GM10248 (cell line): Measurements from ENCODE around the gene DTX4.

Experiments used
- CTCF ChIA-PET: fragments of 300-600 bp; sonication (Branson Sonifier 250); formaldehyde crosslinking; extraction: SDS; loops from one replicate; lab custom pipeline; 2021; ENCODE audit warnings: antibody characterized with exemption; lab: Yijun Ruan, JAX
- POLR2A ChIA-PET: fragments of 350-650 bp; sonication (Branson Sonifier 250); formaldehyde crosslinking; extraction: SDS; loops from one replicate; lab custom pipeline; 2020; ENCODE audit warnings: antibody characterized with exemption; lab: Yijun Ruan, JAX
- DNase-seq: peaks from one replicate; pipeline ENCODE4 v3.0.0; 2012; ENCODE audit errors: extremely low spot score
- TF ChIP-seq, protein P1 (sequence below): IDR thresholded peaks from 2 replicates; pipeline ENCODE4 v1.5.1; 2012; ENCODE audit warnings: mild to moderate bottlenecking, low read depth; ENCODE audit errors: extremely low read depth, missing control alignments, control extremely low read depth

Gene DTX4

DNA sequence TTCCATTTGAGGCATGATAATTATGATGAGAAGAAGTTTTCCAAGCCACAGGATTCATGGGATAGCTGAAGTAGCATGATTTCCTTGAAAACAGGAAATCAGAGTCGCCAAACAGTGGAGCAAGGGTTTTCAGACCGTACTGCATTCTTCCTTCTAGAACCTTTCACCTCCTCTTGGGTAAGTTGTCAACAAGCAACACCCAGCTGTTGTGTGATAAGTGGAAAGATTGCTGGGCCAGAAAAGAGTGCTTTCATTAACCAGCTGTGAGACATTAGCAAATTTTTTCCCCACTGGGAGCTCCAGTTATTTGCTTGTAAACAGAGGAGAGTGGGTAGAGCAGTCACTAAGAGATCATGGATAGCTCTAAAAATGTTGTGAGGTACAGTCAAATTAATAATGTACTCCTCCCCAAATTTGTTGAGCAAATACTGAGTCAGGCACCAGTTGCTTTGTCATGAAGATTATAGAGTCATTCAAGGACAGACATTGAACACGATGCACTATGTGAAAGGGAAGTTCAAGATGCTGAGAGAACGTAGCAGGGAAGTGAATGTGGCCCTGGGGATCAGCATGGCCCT lies 52.5 kb downstream of the DTX4 start:
- CTCF ChIA-PET, result interaction anchor here (0.8 to 4.0 kb wide), 10 partner anchors 9 to 66 kb away, joined by 3 to 22 read pairs (median 5); partner anchors contain the start of gene DTX4
- TF ChIP-seq, protein P1, sequence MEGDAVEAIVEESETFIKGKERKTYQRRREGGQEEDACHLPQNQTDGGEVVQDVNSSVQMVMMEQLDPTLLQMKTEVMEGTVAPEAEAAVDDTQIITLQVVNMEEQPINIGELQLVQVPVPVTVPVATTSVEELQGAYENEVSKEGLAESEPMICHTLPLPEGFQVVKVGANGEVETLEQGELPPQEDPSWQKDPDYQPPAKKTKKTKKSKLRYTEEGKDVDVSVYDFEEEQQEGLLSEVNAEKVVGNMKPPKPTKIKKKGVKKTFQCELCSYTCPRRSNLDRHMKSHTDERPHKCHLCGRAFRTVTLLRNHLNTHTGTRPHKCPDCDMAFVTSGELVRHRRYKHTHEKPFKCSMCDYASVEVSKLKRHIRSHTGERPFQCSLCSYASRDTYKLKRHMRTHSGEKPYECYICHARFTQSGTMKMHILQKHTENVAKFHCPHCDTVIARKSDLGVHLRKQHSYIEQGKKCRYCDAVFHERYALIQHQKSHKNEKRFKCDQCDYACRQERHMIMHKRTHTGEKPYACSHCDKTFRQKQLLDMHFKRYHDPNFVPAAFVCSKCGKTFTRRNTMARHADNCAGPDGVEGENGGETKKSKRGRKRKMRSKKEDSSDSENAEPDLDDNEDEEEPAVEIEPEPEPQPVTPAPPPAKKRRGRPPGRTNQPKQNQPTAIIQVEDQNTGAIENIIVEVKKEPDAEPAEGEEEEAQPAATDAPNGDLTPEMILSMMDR, result no peak
- POLR2A ChIA-PET, result no interaction called here
- no peak for DNase-seq

DNA sequence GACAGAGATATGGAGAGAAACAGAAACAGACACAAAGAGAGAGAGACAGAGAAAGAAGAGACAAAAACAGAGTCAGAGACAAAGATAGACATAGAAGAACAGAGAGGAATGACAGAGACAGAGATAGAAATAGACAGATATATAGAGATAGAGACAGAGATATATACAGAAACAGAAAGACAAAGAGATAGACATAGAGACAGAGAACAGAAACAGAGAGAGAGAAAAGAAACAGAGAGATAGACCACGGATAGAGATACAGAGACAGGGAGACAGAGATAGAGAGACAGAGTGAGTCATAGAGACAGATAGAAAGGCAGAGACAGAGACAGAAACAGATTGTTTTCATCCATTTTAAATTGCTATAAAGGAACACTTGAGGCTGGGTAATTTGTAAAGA lies 53.1 kb downstream of the DTX4 start:
- CTCF ChIA-PET, result interaction anchor here (1.1 to 1.9 kb wide), 6 partner anchors 8 to 53 kb away, joined by 3 to 9 read pairs (median 4); partner anchors contain the start of gene DTX4
- TF ChIP-seq, protein P1, result no peak
- POLR2A ChIA-PET, result no interaction called here
- DNase-seq, result no peak

DNA sequence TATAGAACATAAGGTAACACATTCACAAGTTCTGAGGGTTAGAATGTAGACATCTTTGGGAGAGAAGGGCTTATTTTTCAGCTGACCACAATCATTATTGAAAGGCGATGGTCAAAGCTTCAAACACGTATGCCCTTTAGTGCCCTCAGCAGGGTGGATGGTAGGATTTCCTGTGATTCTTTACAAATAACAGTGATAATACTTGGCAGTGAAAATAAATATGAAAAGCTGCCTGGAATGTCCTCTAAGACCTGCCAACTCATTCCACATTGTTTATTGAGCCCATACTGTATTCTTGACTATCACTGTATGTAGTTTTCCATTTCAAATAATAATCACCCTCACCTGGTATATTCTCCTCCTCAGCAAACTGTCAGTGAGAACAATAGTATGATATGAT lies 54.5 kb downstream of the DTX4 start:
- DNase-seq, result no peak
- POLR2A ChIA-PET, result no interaction called here
- CTCF ChIA-PET, result interaction anchor here (1.2 kb wide), 1 partner anchor 8 kb away, joined by 3 read pairs; no protein-coding TSS in a partner anchor
- TF ChIP-seq, protein P1, result no peak

DNA sequence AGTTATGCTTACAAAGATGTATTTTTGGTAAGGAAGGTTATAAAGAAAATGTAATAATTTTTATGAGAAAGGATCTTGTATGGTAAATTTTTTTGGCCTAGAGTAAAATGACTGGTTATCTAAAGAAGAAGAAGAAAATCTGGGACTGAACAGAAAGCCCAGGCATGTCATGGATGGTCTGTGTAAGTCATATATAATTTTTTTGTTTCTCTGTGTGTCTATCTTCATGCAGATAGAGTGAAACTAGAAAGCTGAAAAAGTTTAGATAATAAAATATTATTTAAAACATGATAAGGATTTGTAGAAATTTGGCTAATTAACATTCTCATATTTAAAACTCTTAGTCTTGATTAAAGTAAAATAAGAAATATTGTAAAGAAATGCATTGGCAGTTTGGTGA lies 68.4 kb downstream of the DTX4 start:
- DNase-seq, result no peak
- TF ChIP-seq, protein P1, result no peak
- CTCF ChIA-PET, result no interaction called here
- POLR2A ChIA-PET, result no interaction called here

DNA sequence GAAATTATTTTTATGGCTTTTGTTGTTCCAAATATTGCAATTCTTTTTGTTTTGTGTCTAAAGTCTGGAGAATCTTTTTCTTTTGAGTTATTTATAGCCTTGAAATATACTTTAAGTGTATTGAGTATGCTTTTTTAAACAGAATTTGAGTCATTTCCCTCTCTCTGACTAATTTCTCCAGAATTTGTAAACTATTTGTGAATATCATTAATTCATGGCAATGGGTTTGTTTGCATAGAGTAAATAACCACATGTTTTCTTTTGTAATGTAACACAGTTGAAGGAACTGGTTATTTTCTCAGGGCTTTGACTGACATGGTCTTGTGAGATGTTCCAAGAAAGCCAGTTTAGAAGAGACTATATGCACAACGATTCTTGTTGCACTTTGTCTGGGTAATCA lies 71.7 kb downstream of the DTX4 start:
- TF ChIP-seq, protein P1, result no peak
- no peak for DNase-seq
- ChIA-PET CTCF (interaction anchor here (1.0 kb wide), 1 partner anchor 9 kb away, joined by 3 read pairs; no protein-coding TSS in a partner anchor), POLR2A (no interaction called here)

DNA sequence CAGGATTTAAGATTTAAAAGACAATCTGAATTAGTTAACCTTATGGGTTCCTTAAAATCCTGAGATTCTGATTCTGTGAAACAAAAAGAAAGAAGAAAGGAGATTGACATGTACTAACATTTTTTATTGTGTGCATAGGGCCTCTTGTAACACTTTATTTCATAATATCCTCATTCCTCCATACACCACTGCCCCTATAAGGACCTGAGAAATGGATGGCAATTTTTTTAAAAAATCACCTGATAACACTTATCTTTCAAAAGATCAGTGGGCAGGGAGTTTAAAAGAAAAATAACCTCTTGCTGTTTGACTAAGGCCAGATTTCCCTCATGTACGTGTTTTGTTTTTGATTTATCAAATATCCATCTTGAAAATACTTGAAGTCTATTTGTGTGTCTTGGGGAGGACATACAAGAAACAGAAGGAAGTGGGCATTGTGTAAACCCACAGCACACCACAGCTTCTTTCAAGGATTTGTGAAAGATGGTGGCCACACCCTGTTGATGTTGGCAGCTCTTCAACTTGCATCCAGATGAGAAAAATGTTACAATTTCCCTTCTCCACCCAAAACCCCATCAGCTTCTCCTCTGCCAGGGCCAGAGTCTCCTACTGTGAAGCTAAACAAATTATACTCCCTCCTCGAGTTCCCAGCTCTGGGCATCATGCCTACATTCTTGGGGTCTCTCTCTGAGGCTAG lies 75.7 kb downstream of the DTX4 start:
- ChIA-PET POLR2A (no interaction called here), CTCF (interaction anchor here (1.6 kb wide), 1 partner anchor 41 kb away, joined by 5 read pairs; no protein-coding TSS in a partner anchor)
- DNase-seq, result no peak
- TF ChIP-seq, protein P1, result no peak
